Aorta (tissue), 5 donors: ENCODE results near the gene GLRA3. TPM values are rescaled to one million over a fixed set of nuclear protein-coding genes. Genes with fewer than 3 reads are reported as not detected.

Source experiments
- ATAC-seq: fragments of 200-7000 bp; cut with Tn5 transposase; one replicate; pipeline ENCODE4 v1.9.1; 2022; ENCODE audit warnings: moderate library complexity; ENCODE audit not compliant: low FRiP score
- DNase-seq, 2 donors: peaks; one replicate each; pipeline ENCODE4 v3.0.0-alpha.2; 2020
- H3K27ac ChIP-seq, 2 donors: one replicate each; pipeline ENCODE4 v1.5.1; 2013; ENCODE audit warnings: low read length in 2 of 2, mild to moderate bottlenecking in 2 of 2, moderate library complexity in 2 of 2, control low read depth in 1 of 2, inconsistent platforms in 1 of 2, low read depth in 1 of 2
- H3K27me3 ChIP-seq, 2 donors: one replicate each; pipeline ENCODE4 v1.6.1; 2013; ENCODE audit warnings: control low read depth in 1 of 2, low read length in 1 of 2, mild to moderate bottlenecking in 1 of 2, moderate library complexity in 1 of 2; ENCODE audit not compliant: insufficient read depth in 2 of 2, control insufficient read depth in 1 of 2
- H3K36me3 ChIP-seq, 2 donors: one replicate each; pipeline ENCODE4 v1.6.1; 2013; ENCODE audit warnings: control low read depth in 1 of 2, low read length in 1 of 2, mild to moderate bottlenecking in 1 of 2; ENCODE audit not compliant: insufficient read depth in 2 of 2, control insufficient read depth in 1 of 2
- H3K4me1 ChIP-seq, 2 donors: one replicate each; pipeline ENCODE4 v1.6.1; 2013; ENCODE audit warnings: low read length in 2 of 2, control low read depth in 1 of 2, mild to moderate bottlenecking in 1 of 2, moderate library complexity in 1 of 2; ENCODE audit not compliant: insufficient read depth in 2 of 2, control insufficient read depth in 1 of 2
- H3K4me3 ChIP-seq, 2 donors: one replicate each; pipeline ENCODE4 v1.5.1; 2013; ENCODE audit warnings: low read length in 2 of 2, control low read depth in 1 of 2, mild to moderate bottlenecking in 1 of 2
- H3K9me3 ChIP-seq: one replicate; pipeline ENCODE4 v1.6.1; 2013; ENCODE audit warnings: mild to moderate bottlenecking, low read length; ENCODE audit not compliant: control insufficient read depth
- WGBS, 2 donors: extraction: QIAGEN DNeasy Blood & Tissue Kit; methylation state at CpG; one replicate each; pipeline ENCODE4 v1.1.7; 2013; 5-methylcytosine and 5-hydroxymethylcytosine counted together
- intact Hi-C, 2 donors: fragments of 100-400 bp; cut with DNase I; formaldehyde crosslinking; loops; one replicate each; pipeline versions ENCODE4 v1.14.2 to v1.15.0; 2022
- polyA plus RNA-seq, 2 donors: library from polyadenylated mRNA; stranded (reverse); fragments of 200-250 nt; gene quantifications; one replicate each; pipeline ENCODE4 v1.2.3, GENCODE V29; 2013
- total RNA-seq, 2 donors: library from RNA; stranded (reverse); fragmentation: NEBNext Ultra II Directional; extraction: Animal tissue kit (Norgen Biotek cat#: 25700); gene quantifications; one replicate each; pipeline ENCODE4 v1.2.1, GENCODE V29; 2021
- donor health status: healthy with polysubstance abuse.
- donor health status: Bipolar disorder and iron deficiency.
- donor health status: DM: no; HTN: no; CAD: no.
- donor health status: DM: no; HTN: no; CAD: no.
- donor health status: DM: yes; HTN: yes; CAD: no.

Gene GLRA3
- total and polyA plus RNA-seq, 4 donors: not detected

GRCh38 chr4:174864031-174864430 lies 35.0 kb upstream of the GLRA3 start:
- whole genome bisulfite sequencing, 2 donors: 91% methylated on average over 2 of the region's 2 CpGs
- Histone ChIP-seq H3K4me1 (no peaks in the 10 kb centered on the region), H3K9me3 (no peaks in the 10 kb centered on the region), H3K27ac (no peak overlapping the region), H3K4me3 (no peak overlapping the region), H3K36me3 (no peaks in the 10 kb centered on the region), H3K27me3 (no peaks in the 10 kb centered on the region)
- no peak for DNase-seq
- ATAC-seq: no peak
- intact Hi-C loops: no loop called here

- Histone ChIP-seq H3K36me3 (no peaks in the 10 kb centered on the region), H3K27ac (no peak overlapping the region), H3K27me3 (no peaks in the 10 kb centered on the region), H3K4me1 (no peaks in the 10 kb centered on the region), H3K4me3 (no peak overlapping the region), H3K9me3 (no peaks in the 10 kb centered on the region)
- ATAC-seq: no peak
- DNase-seq: no peak
- 89 to 92% methylated on average over 1 of the region's 1 CpG for WGBS, 2 donors
- intact Hi-C loops: no loop called here
These were observed 31.5 kb upstream of the GLRA3 start for GRCh38 chr4:174860588-174860987.

DNA sequence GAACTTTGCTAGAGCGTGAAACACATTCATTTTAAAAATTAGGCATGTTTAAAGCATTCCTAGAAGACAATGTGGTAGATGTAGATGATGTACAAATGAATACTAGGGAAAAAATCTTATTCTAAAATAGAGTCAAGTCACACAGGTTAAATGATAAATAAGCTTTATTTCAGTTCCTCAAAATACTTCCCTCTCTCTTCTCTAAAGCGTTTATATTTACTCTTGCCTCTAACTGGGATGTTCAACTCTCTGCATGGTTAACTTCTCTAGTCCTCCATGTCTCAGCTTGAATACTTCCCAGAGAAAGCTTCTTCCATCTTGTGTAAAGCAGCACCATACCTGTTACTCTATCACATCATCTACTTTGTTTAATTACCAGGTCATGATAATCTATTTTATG lies 30.9 kb upstream of the GLRA3 start:
- no peak overlapping the region for H3K4me3 ChIP-seq
- DNase-seq: no peak
- H3K36me3 ChIP-seq: no peaks in the 10 kb centered on the region
- no peaks in the 10 kb centered on the region for H3K27me3 ChIP-seq
- H3K9me3 ChIP-seq: no peaks in the 10 kb centered on the region
- H3K27ac ChIP-seq: no peak overlapping the region
- no peaks in the 10 kb centered on the region for H3K4me1 ChIP-seq
- 45 to 66% methylated on average over 2 of the region's 2 CpGs for WGBS, 2 donors
- ATAC-seq: no peak
- intact Hi-C loops: no loop called here

GRCh38 chr4:174856926-174857800 lies 28.1 kb upstream of the GLRA3 start:
- Histone ChIP-seq H3K9me3 (no peaks in the 10 kb centered on the region), H3K4me1 (no peaks in the 10 kb centered on the region), H3K27me3 (no peaks in the 10 kb centered on the region), H3K36me3 (no peaks in the 10 kb centered on the region), H3K4me3 (no peak overlapping the region), H3K27ac (no peak overlapping the region)
- 60 to 77% methylated on average over 3 of the region's 3 CpGs for WGBS, 2 donors
- no peak for DNase-seq
- no peak for ATAC-seq
- intact Hi-C loops: no loop called here

- DNase-seq (no peak), ATAC-seq (no peak)
- intact Hi-C loops: no loop called here
- Histone ChIP-seq H3K4me3 (no peak overlapping the region), H3K4me1 (no peaks in the 10 kb centered on the region), H3K27ac (no peak overlapping the region), H3K9me3 (no peaks in the 10 kb centered on the region), H3K36me3 (no peaks in the 10 kb centered on the region), H3K27me3 (no peaks in the 10 kb centered on the region)
- WGBS, 2 donors: 49 to 62% methylated on average over 4 of the region's 4 CpGs
These were observed 26.0 kb upstream of the GLRA3 start for GRCh38 chr4:174855050-174855449.

GRCh38 chr4:174853629-174854028 lies 24.6 kb upstream of the GLRA3 start:
- Histone ChIP-seq H3K4me1 (no peaks in the 10 kb centered on the region), H3K4me3 (no peak overlapping the region), H3K27me3 (no peaks in the 10 kb centered on the region), H3K27ac (no peak overlapping the region), H3K36me3 (no peaks in the 10 kb centered on the region), H3K9me3 (no peaks in the 10 kb centered on the region)
- intact Hi-C loops: no loop called here
- DNase-seq (no peak), ATAC-seq (no peak)
- 81% methylated on average over 3 of the region's 3 CpGs for WGBS, 2 donors

DNA sequence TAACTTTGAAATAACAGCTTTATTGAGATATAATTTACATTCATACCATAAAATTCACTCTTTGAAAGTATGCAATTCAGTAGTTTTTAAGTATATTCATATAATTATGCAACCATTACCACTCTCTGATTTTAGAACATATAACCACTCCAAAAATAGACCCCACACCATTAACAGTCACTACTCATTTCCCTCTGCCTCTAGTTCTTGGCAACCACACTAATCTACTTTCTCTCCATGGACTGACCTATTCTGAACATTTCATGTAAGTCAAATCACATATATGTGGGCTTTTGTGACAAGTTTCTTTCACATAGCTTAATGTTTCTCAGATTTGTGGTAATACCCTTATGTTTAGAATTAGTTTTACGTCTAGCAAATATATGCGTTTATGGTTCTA lies 19.5 kb upstream of the GLRA3 start:
- no peak overlapping the region for H3K27ac ChIP-seq
- no peaks in the 10 kb centered on the region for H3K36me3 ChIP-seq
- H3K4me1 ChIP-seq: no peaks in the 10 kb centered on the region
- ATAC-seq (no peak), DNase-seq (no peak)
- WGBS, 2 donors: 17 to 22% methylated on average over 2 of the region's 2 CpGs
- H3K4me3 ChIP-seq: no peak overlapping the region
- intact Hi-C loops: no loop called here
- H3K27me3 ChIP-seq: no peaks in the 10 kb centered on the region
- peaks cover 2% of the 10 kb centered on the region for H3K9me3 ChIP-seq

GRCh38 chr4:174847801-174848427 lies 18.9 kb upstream of the GLRA3 start:
- 37 to 39% methylated on average over 2 of the region's 2 CpGs for WGBS, 2 donors
- no peak overlapping the region for H3K27ac ChIP-seq
- H3K9me3 ChIP-seq: peaks cover 2% of the 10 kb centered on the region
- no peaks in the 10 kb centered on the region for H3K27me3 ChIP-seq
- DNase-seq: no peak
- intact Hi-C loops: no loop called here
- no peak overlapping the region for H3K4me3 ChIP-seq
- H3K36me3 ChIP-seq: no peaks in the 10 kb centered on the region
- ATAC-seq: no peak
- no peaks in the 10 kb centered on the region for H3K4me1 ChIP-seq

DNA sequence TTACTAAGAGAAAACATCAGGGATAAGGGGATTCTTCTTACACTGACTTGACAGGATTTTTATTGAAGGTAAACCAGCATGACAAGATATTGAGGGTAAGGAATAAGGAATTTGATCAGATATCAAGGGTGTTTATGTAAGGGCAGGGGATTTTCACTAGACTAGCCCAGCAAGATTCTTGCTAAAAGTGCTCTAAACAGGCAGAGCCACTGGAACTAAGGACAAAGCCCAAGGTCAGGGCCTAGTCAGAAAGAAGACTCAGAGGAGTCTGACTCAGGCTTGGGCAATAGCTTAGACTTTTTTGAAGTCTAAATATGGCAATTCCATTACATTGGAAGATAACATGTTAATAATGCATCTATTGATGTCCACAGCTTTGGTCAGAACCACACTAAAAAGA lies 6.5 kb upstream of the GLRA3 start:
- no peak overlapping the region for H3K27ac ChIP-seq

More for the DNA sequence above, 6.5 kb upstream of the GLRA3 start:
- intact Hi-C loops: no loop called here
- no peaks in the 10 kb centered on the region for H3K9me3 ChIP-seq
- no peaks in the 10 kb centered on the region for H3K4me1 ChIP-seq
- H3K27me3 ChIP-seq: no peaks in the 10 kb centered on the region
- no peak overlapping the region for H3K4me3 ChIP-seq
- no peaks in the 10 kb centered on the region for H3K36me3 ChIP-seq
- ATAC-seq (no peak), DNase-seq (no peak)
